Uterus (tissue), 2 donors: ENCODE data around the gene MORC3.

Source experiments
- POLR2A ChIP-seq, 2 donors: fragments of 450-650 bp; IDR thresholded peaks; one replicate each; pipeline ENCODE4 v1.6.1; 2016; ENCODE audit warnings: antibody characterized with exemption in 2 of 2, mild to moderate bottlenecking in 1 of 2, moderate library complexity in 1 of 2
- TF ChIP-seq, protein P1 (sequence below), 4 experiments: fragments of 200-600 bp in 2 of 4; fragments of 450-650 bp in 2 of 4; sonication (generic) in 2 of 4; IDR thresholded peaks; one replicate each; pipeline ENCODE4 v1.5.1; 2016 to 2019; ENCODE audit warnings: antibody characterized with exemption in 4 of 4, mild to moderate bottlenecking in 2 of 4, moderate library complexity in 1 of 4

DNA sequence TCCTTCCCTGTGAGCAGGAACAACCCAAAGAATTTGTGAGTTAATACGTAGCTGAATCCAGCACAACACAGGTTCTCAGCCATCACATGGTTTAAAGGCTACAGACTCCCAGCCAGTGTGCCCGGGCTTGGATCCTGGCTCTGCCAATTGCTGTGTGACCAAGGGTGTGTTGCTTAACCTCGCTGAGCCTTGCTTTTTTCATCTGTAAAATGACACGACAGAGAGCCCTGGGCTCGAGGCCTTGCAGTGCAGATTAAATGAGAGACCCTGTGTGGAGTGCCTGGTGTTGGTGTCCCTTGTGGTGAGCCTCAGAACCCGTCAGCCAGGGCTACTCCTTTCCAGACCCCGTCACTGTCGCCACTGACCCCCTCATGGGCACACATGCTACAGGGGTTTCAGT is 104.6 kb downstream of the MORC3 start:
- TF ChIP-seq, protein P1, sequence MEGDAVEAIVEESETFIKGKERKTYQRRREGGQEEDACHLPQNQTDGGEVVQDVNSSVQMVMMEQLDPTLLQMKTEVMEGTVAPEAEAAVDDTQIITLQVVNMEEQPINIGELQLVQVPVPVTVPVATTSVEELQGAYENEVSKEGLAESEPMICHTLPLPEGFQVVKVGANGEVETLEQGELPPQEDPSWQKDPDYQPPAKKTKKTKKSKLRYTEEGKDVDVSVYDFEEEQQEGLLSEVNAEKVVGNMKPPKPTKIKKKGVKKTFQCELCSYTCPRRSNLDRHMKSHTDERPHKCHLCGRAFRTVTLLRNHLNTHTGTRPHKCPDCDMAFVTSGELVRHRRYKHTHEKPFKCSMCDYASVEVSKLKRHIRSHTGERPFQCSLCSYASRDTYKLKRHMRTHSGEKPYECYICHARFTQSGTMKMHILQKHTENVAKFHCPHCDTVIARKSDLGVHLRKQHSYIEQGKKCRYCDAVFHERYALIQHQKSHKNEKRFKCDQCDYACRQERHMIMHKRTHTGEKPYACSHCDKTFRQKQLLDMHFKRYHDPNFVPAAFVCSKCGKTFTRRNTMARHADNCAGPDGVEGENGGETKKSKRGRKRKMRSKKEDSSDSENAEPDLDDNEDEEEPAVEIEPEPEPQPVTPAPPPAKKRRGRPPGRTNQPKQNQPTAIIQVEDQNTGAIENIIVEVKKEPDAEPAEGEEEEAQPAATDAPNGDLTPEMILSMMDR (IDR thresholded peaks at IDR 0.05) = no peak
- no peak for TF ChIP-seq POLR2A (IDR thresholded peaks at IDR 0.05)
